GM23338 (cell line): ENCODE results near the gene CENPX.

Experiments used
- CTCF ChIP-seq, 2 experiments: fragments of 200-600 bp in 1 of 2; sonication (generic) in 1 of 2; conservative IDR thresholded peaks; 2 replicates each; pipeline versions ENCODE4 v1.5.1 to v1.6.1; 2016 to 2017; ENCODE audit warnings: antibody characterized with exemption in 2 of 2, low read depth in 2 of 2, mild to moderate bottlenecking in 2 of 2, moderate library complexity in 1 of 2
- JUNB ChIP-seq: IDR thresholded peaks from one replicate; pipeline ENCODE4 v1.6.1; 2016; ENCODE audit warnings: antibody characterized with exemption; ENCODE audit not compliant: unreplicated experiment

DNA sequence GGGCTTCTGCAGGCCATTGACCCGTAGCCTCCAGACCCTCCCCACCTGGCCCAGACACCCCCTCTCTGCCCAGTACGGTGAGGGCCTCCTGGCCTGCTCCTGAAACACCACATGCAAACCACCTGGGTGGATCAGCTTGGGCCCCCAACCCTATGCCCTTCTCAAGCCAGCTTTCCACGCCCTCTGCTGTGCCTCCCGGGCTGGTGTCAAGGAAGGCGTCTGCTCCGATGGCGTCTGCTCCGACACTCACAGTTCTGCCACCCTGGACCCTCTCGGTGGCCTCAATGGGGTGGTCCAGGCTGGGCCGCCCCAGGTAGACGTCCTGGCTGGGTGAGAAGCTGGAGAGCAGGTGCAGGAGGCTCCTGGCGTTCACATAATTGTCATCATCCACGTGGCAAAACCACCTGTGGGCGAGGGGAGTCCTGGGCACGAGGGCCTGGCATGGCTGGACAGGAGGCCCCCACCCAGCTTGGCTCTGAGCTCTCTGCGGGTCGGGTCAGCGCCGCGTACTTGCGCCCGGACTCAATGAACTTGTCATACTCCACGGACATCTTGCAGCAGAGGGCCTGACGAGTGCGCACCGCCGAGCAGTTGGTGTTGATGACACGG, 27.6 kb upstream of the CENPX start:
- TF ChIP-seq CTCF (conservative IDR thresholded peaks at IDR 0.05; ENCODE audit: low read depth in 2 of 2) (no peak), JUNB (no peak)
